Measurements from ENCODE around the gene SRGAP1. TPM values are rescaled to one million over a fixed set of nuclear protein-coding genes. Genes with fewer than 3 reads are reported as not detected.

The SRGAP1 gene
- total RNA-seq, 1 donor: 25.8 TPM

DNA sequence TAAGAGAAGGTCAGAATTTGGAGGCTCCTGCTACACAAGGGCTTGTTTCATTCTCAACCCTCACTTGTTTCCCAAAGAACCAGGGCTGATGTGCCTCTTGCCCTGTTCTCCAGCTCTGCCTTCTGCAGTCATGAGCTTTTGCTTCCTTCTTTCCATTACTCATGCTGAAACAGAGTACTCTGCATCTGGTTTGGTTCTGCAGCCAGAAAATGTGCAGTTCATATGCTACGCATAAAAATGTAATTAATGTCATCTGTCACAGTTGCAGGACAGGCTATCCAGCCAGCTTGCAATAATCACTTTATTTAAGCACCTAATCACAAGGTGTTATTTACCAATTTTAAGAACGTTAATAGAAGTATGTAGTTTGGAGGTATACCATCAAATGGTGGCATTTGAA is 150.2 kb downstream of the SRGAP1 start:
- DNase-seq (ENCODE audit: low read depth): peak; percentile 30
- H3K4me3 ChIP-seq (ENCODE audit: low read depth, low read length): no peak overlapping the region
- TF ChIP-seq, protein P1, sequence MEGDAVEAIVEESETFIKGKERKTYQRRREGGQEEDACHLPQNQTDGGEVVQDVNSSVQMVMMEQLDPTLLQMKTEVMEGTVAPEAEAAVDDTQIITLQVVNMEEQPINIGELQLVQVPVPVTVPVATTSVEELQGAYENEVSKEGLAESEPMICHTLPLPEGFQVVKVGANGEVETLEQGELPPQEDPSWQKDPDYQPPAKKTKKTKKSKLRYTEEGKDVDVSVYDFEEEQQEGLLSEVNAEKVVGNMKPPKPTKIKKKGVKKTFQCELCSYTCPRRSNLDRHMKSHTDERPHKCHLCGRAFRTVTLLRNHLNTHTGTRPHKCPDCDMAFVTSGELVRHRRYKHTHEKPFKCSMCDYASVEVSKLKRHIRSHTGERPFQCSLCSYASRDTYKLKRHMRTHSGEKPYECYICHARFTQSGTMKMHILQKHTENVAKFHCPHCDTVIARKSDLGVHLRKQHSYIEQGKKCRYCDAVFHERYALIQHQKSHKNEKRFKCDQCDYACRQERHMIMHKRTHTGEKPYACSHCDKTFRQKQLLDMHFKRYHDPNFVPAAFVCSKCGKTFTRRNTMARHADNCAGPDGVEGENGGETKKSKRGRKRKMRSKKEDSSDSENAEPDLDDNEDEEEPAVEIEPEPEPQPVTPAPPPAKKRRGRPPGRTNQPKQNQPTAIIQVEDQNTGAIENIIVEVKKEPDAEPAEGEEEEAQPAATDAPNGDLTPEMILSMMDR (IDR thresholded peaks at IDR 0.05; ENCODE audit: insufficient read depth, low read length): no peak

DNA sequence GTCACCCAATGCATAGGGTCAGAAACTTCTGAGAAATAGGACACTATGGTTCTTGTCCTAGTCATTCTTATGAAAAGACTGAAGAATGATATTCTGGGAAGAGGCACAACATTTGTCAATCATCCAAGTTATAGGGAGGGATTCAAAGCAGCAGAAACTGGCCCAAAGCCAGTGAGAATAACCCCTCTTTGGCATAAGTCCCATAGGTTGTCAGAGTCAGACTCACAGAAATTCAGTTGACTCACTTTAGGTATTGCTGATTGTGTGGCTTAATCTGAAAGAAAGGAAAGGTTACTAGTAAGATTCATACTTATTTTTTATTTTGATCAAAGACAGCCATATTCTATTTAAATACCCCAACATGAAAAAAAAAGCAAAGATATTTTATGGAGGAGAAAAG is 151.0 kb downstream of the SRGAP1 start:
- TF ChIP-seq, protein P1 (IDR thresholded peaks at IDR 0.05; ENCODE audit: insufficient read depth, low read length): no peak
- no peak for DNase-seq (ENCODE audit: low read depth)
- no peak overlapping the region for H3K4me3 ChIP-seq (ENCODE audit: low read depth, low read length)

DNA sequence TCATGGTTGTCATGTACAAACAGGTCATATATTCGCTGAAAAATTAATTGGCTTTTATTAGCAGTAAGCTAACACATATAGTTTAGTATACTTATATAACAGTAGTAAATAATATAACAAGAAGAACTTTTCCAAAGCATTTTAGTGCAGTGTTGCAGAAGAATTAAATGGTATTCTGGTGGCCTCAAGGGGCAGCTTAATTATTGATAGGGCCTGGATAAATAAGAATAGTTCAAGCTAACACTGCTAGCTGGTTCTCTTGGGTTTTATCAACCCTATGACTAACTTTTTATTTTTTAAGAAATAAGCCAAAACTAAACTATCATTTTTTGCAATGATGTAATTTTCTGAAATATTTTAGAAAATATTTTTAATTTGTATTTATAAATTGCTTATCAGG is 152.1 kb downstream of the SRGAP1 start:
- DNase-seq (ENCODE audit: low read depth): no peak
- H3K4me3 ChIP-seq (ENCODE audit: low read depth, low read length): no peak overlapping the region
- TF ChIP-seq, protein P1 (IDR thresholded peaks at IDR 0.05; ENCODE audit: insufficient read depth, low read length): no peak

DNA sequence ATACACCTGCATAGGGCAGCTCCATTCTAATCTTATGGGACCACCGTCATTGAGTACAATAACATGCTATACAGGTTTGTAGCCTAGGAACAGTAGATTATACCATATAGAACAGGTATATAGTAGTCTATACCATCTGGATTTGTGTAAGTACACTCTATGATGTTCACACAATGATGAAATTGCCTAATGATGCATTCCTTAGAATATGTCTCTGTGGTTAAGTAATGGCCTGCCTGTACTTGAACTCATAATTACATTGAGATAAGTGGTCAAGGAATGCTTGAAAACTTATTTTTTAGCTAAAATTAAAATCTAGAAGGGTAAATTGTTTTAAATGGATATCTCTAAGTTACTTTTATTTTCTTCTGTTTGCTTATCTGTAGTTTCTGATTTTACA is 152.7 kb downstream of the SRGAP1 start:
- no peak overlapping the region for H3K4me3 ChIP-seq (ENCODE audit: low read depth, low read length)
- TF ChIP-seq, protein P1 (IDR thresholded peaks at IDR 0.05; ENCODE audit: insufficient read depth, low read length): no peak
- DNase-seq (ENCODE audit: low read depth): no peak

DNA sequence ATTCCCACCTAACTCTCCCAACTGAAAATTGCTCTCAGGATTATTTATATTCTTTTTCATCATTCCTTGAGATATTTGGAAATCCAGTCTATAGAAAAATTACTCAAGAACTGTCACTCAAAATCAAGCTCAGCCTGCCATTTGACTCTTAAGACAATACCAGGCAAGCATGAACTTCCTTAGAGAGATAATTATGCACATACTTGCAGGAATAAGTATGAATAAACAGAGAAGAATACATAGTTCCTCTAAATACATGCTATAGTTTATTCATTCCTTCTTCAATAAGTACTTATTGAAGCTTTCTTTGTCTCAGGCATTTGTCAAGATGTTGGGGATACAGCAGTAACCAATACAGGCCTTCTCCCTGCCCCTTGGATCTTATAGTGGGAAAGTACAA is 154.1 kb downstream of the SRGAP1 start:
- TF ChIP-seq, protein P1 (IDR thresholded peaks at IDR 0.05; ENCODE audit: insufficient read depth, low read length): no peak

DNA sequence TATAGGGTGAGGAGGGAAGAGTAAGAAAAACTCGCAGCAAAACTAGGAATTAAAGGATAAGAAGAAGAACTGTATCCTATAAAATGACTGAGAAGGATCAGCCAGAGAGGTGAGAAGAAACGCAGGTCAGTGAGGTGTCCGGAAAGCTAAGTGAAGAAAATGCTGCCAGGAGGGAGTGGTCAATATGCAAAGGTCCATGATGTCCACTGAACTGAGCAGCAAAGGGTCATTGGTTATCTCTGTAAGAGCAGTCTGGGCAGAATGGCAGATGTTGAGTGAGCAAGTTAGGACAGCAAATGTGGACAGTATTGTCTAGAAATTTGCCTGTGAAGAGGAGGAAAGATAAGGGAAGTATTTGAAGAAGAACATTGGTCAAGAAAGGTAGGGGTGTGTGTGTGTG is 155.4 kb downstream of the SRGAP1 start:
- DNase-seq (ENCODE audit: low read depth): no peak
- H3K4me3 ChIP-seq (ENCODE audit: low read depth, low read length): no peak overlapping the region
- TF ChIP-seq, protein P1 (IDR thresholded peaks at IDR 0.05; ENCODE audit: insufficient read depth, low read length): no peak

More for the DNA sequence above, 154.1 kb downstream of the SRGAP1 start:
- DNase-seq (ENCODE audit: low read depth): no peak
- H3K4me3 ChIP-seq (ENCODE audit: low read depth, low read length): no peak overlapping the region

DNA sequence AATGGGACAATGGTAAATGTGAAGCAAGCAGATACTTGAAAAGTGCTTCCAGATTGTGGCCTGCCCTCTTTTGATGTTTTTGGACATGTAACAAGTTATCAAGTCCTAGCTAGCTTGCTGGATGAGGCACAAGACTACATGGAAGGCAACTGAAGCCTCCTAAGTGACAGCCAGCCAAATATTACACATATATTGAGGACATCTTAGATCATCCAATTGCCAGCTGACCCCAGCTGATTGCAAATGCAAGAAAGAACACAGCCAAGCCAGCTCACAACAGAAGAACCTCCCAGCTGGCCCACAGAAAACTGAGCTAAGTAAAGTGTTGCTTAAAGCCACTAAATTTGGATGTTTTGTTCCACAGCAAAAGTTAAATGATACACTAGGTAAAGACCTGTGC is 156.9 kb downstream of the SRGAP1 start:
- peak; percentile 71 for DNase-seq (ENCODE audit: low read depth)
- TF ChIP-seq, protein P1 (IDR thresholded peaks at IDR 0.05; ENCODE audit: insufficient read depth, low read length): no peak
- H3K4me3 ChIP-seq (ENCODE audit: low read depth, low read length): no peak overlapping the region
